ENCODE measurements around the gene CHCHD6. TPM values are rescaled to one million over a fixed set of nuclear protein-coding genes. Genes with fewer than 3 reads are reported as not detected.
A peak's percentile ranks its signal among the peaks of the same experiment; 100 is the strongest.

Gene CHCHD6
- total and polyA plus RNA-seq, 2 of the 4 experiments (the other 2 are of a cell fraction), result 18.8 to 28.9 TPM

- H2BK5ac ChIP-seq (ENCODE audit: low read depth, low read length, poor library complexity, severe bottlenecking), result peak overlapping the region; percentile 0
- H3K9me3 ChIP-seq (ENCODE audit: control insufficient read depth, insufficient read depth, low read length), result peaks cover 7% of the 10 kb centered on the region
- H2BK120ac ChIP-seq (ENCODE audit: low read depth, low read length), result no peak overlapping the region
- no peak overlapping the region for H3K56ac ChIP-seq (ENCODE audit: extremely low read depth, insufficient read depth, low read length)
- TF ChIP-seq BHLHE40 (IDR thresholded peaks at IDR 0.05; ENCODE audit: low read depth, low read length), result no peak
- TF ChIP-seq POLR2A (IDR thresholded peaks at IDR 0.05; ENCODE audit: low read depth, low read length), result no peak
- TF ChIP-seq FOS (IDR thresholded peaks at IDR 0.05; ENCODE audit: low read depth, low read length), result no peak
- TF ChIP-seq MAFK (IDR thresholded peaks at IDR 0.05; ENCODE audit: low read depth, low read length), result no peak
- no peak overlapping the region for H2BK15ac ChIP-seq (ENCODE audit: low read depth, low read length)
- no peak overlapping the region for H4K91ac ChIP-seq (ENCODE audit: insufficient read depth, low read depth, low read length)
- no peaks in the 10 kb centered on the region for H3K79me1 ChIP-seq (ENCODE audit: low read depth in 1 of 2, low read length in 2 of 2)
- no peaks in the 10 kb centered on the region; the same call in 1 of the 2 replicates for H3K9me1 ChIP-seq (ENCODE audit: insufficient read depth, low read length)
- peaks cover 12% of the 10 kb centered on the region for H3K4me1 ChIP-seq (ENCODE audit: control insufficient read depth, insufficient read depth, low read length)
- WGBS, 2 experiments (ENCODE audit: extremely low coverage in 2 of 2, insufficient read length in 1 of 2), result 90% methylated on average over 2 of the region's 5 CpGs; no CpG with 5 or more reads in 1 of the 2 experiments
- H2AFZ ChIP-seq (replicated peaks; ENCODE audit: low read length, poor library complexity), result no peak overlapping the region
- no peak overlapping the region for H4K8ac ChIP-seq (ENCODE audit: low read depth in 2 of 2, low read length in 2 of 2)
- no peaks in the 10 kb centered on the region; the same call in 1 of the 2 replicates for H3K27me3 ChIP-seq (ENCODE audit: control insufficient read depth, insufficient read depth, low read length)
- peak overlapping the region; percentile 25; the same call in 1 of the 2 replicates for H3K4me2 ChIP-seq (ENCODE audit: low read depth, low read length)
- peak overlapping the region; percentile 32; the same call in 1 of the 2 replicates for H4K5ac ChIP-seq (ENCODE audit: low read depth, low read length)
- no peak for DNase-seq
- no peak overlapping the region; the same call in 1 of the 2 replicates for H3K18ac ChIP-seq (ENCODE audit: low read depth, low read length)
- no peak overlapping the region for H2AK5ac ChIP-seq (ENCODE audit: low read depth, low read length)
- H2AK9ac ChIP-seq (replicated peaks; ENCODE audit: low read depth, low read length, poor library complexity), result no peak overlapping the region
- CTCF ChIA-PET, result interaction anchor here (0.8 kb wide), 1 partner anchor 13 kb away, joined by 3 read pairs; the partner anchor contains the start of gene PLXNA1
- H3K36me3 ChIP-seq (ENCODE audit: control insufficient read depth, insufficient read depth, low read length), result no peaks in the 10 kb centered on the region
- no peak overlapping the region for H2BK20ac ChIP-seq (ENCODE audit: low read depth, low read length)
- H4K20me1 ChIP-seq (ENCODE audit: insufficient read depth, low read length), result no peaks in the 10 kb centered on the region
- H3K4me3 ChIP-seq (ENCODE audit: insufficient read depth, low read depth, low read length), result no peak overlapping the region
- peak overlapping the region; percentile 47; the same call in 1 of the 2 replicates for H3K4ac ChIP-seq (ENCODE audit: low read depth, low read length)
- H3K27ac ChIP-seq (ENCODE audit: insufficient read depth, low read length), result no peak overlapping the region
- H3K23ac ChIP-seq (ENCODE audit: low read depth, low read length), result no peak overlapping the region
- in situ Hi-C loops (cut with MboI; ENCODE audit: low sequenced_read_pairs) (no loop called here), intact Hi-C loops (cut with micrococcal nuclease) (no loop called here), dilution Hi-C loops (cut with HindIII; ENCODE audit: low sequenced_read_pairs, unreplicated experiment) (no loop called here)
- peak overlapping the region; percentile 21; the same call in 1 of the 2 replicates for H3K14ac ChIP-seq (replicated peaks; ENCODE audit: low read depth, low read length)
- no TSS peak for BruUV-seq (replicated peaks)
- no peak overlapping the region for H3K9ac ChIP-seq (ENCODE audit: low read depth, low read length)
- POLR2A ChIA-PET (ENCODE audit: unreplicated experiment), result no interaction called here
- ATAC-seq (ENCODE audit: low read depth), result no peak
Observed at GRCh38 chr3:126970101-126970500, 266.1 kb downstream of the CHCHD6 start.

Data from IMR-90 (cell line).